Stimulated activated CD4-positive, alpha-beta T cell treated with anti-CD3 and anti-CD28 coated beads, Interleukin-12 subunit alpha, Interleukin-12 subunit beta, amount 100 ng/mL, for 4 hours (primary cell): ENCODE measurements around the gene IFITM2.
"Not testable (repeated sequence)": the region's sequence is repeated elsewhere in the genome, so short reads cannot be mapped to it uniquely, and the experiment has no call there.

ENCODE experiments used
- DNase-seq: peaks from one replicate; pipeline ENCODE4 v3.0.0-alpha.2; 2020

Gene IFITM2

DNA sequence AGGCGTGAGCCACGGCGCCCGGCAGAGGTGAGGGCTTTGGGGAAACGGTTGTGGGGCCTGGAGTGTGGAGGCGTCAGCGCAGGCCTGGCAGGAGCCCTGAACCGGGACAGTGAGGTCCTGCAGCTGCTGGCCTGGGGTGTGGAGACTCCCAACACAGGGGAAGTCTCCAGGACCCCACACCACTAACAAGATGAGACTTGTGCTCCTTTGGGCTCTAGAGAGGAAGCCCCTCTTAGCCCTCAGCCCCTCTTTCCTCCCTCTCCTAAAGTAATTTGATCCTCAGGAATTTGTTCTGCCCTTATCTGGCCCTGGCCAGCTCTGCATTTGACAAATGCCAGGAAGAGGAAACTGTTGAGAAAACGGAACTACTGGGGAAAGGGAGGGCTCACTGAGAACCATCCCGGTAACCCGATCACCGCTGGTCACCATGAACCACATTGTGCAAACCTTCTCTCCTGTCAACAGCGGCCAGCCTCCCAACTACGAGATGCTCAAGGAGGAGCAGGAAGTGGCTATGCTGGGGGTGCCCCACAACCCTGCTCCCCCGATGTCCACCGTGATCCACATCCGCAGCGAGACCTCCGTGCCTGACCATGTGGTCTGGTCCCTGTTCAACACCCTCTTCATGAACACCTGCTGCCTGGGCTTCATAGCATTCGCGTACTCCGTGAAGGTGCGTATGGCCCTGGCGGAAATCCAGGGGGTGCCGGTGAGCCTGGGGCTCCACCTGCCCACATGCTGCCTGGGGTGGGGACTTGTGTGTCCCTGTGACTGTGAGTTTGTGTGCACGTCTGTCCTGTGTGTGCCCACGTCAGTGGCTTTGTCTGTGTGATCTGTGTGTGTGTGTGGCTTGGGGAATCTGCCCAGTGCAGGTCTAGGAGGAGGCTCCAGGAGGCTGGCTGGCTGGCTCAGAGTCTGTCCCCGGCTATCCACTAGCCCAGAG, at the start of gene IFITM2:
Gene IFITM2, plus strand, starts transcription at position 51 of the 943 bp plus-strand sequence. Its CDS starts 377 bp downstream, at position 428.
- not testable (repeated sequence) for DNase-seq

DNA sequence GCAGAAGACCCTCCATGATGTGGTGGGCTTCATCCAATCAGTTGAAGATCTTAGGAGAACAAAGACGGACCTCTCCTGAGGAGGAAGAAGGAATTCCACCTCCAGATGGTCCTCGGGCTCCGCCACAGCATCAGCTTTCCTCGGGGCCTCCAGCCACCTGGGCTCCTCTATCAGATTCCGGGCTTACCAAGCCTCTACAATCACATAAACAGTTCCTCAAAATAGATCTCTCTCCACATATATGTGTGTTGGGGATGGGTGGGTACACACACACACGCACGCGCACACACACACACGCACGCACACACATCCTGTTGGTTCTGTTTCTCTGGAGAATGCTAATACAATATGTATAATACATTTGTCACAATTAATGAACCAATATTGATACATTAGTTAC, 48.2 kb upstream of the IFITM2 start:
- DNase-seq, result no peak

DNA sequence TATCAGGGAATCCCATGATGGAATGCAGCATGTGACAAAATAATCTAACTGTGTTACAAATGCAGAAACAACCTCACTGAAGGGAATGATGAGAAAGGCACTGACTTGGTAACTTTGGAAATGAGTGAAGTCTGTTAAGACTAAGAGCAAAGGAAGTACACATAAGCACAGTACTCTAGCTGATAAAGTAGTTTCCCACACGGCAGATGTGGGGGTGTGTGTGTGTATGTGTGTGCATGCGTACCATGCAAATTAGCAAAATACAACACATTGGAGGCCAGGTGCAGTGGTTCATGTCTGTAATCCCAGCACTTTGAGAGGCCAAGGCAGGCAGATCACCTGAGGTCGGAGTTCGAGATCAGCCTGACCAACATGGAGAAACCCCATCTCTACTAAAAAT, 46.0 kb upstream of the IFITM2 start:
- no peak for DNase-seq

DNA sequence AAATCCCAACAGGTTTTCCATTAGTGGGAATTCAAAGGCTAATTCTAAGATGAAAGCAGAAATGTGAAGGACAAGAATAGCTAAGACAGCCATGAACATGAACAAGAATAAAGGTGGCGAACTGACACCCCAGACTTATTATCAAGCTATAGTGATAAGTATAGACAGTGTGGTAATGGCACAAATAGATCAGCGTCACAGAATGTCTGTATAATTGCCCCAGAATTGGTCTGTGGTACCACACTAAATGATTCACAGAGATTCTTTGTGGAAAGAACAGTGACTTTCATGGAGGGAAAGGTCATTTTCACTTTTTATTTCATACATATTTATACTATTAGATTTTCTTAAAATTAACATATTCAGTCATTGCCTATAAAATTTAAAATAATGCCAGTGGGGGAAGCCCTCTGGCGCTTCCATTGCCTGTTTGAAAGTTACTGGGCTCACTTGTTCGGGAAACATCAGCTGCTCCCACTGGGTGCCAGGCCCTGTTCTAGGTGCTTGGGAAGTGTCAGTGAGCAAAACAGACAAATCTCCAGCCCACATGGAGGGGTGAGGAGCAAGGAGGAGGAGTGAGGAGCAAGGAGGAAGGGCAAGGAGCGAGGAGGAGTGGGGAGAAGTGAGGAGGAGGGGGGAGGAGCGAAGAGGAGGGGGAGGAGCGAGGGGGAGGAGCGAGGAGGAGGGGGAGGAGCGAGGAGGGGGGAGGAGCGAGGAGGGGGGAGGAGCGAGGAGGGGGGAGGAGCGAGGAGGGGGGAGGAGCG, 40.8 kb upstream of the IFITM2 start:
- DNase-seq, result no peak

DNA sequence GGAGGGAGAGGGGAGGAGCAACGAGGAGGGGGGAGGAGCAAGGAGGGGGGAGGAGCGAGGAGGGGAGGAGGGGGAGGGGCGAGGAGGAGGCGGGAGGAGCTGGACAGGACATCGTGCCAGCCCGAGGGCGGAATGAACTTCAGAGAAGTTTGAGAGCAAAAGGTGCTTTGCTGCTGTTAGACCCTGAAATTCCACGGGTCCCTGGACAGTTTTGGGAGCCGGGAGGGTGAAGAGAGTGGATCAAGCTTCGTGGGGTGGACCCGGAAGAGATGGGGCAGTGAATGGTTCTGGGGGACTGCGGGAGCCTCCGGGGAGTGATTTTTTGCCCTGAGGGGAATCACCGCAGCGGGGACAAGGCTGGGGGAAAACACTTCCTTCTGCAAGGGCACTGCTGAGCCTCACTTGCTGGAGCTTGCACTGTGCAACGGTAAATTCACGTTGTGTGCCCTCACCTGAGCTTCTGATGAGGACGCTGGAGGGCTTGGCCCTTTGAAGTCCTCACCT, 40.1 kb upstream of the IFITM2 start:
- peak; percentile 50 for DNase-seq

DNA sequence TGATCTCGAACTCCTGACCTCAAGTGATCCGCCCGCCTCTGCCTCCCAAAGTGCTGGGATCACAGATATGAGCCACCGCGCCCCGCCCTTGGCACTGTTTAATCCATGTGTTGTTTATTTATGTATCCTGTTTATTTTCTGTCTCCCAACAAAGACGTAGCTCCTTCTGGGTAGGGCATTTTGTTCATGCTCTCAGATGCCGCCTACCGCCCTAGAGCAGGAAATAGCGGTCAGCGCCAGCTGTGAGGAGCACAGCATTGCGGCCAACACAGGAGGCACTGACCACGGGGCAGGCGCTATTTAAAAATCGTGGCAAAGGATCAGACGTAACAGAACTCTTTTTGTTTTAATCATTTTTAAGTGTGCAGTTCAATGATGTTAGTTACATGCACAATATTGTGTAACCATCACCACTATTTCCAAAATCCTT, 38.9 kb upstream of the IFITM2 start:
- DNase-seq, result not testable (repeated sequence)

DNA sequence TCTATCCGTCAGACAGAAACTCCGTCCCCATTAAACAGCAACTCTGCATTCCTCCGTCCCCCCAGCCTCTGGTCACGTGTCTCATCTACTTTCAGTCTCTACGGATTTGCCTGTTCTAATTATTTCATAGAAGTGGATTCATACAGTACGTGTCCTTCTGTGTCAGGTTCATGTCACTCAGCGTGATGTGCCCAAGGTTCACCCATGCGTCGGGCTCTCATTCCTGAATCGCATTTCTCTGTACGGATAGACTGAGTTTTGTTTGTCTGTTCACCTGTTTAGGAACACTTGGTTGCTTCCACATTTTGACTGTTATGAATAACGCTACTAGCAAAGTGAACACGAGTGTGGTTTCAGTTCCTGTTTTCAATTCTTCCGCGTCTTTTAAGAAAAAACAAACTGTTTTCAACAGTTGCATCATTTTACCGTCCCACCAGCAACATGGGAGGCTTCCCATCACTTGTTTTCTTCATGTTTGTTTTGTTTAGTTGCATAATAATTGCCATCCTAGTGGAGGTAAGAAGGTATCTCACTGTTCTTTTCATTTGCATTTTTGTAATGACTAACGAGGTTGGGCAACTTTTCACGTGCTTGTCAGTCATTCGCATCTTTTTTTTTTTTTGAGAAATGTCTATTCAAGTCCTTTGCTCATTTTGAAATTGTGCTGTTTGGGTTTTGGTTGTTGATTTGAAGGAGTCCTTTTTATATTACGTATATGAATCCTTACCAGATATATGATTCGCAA, 38.3 kb upstream of the IFITM2 start:
- no peak for DNase-seq

DNA sequence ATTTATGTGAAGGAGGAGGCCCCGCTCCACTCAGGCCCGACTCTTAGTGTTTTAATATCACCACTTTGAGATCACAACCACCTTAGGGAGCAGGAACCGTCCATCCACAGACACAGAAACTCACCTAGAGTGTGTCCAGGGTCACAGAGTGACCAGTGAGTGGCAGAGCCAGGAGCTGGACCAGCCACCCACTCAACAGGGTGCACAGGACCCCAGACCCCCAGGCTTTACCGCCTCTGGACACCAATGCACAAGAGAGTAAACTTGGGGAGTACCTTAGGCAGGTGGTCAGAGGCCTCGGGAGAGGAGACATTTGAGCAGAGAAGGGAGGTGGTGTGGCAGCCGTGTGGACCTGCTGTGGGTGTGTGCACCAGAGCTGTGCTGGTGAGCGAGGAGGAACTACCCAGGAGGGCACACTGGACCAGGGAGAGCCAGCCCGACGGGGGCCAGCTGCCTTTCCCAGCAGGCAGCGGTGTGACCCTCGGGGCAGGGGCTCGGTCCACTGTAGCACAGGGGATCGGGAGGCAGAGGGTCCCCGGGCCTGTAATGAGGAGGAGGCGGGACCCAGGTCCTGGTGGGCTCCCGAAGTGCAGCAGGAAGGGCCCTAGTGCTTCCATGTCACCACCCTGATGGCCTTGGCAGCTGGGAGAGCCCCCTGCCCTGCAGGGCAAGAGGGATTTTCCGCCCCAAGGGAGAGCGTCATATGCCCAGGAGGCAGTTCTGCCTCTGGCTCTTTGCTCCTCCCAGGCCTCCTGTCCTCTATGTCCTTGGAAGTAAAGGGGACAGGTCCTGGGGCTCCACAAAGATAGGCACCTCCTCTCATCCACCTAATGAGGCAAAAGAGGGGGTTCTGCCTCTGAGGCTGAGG, 36.9 kb upstream of the IFITM2 start:
- DNase-seq, result no peak

DNA sequence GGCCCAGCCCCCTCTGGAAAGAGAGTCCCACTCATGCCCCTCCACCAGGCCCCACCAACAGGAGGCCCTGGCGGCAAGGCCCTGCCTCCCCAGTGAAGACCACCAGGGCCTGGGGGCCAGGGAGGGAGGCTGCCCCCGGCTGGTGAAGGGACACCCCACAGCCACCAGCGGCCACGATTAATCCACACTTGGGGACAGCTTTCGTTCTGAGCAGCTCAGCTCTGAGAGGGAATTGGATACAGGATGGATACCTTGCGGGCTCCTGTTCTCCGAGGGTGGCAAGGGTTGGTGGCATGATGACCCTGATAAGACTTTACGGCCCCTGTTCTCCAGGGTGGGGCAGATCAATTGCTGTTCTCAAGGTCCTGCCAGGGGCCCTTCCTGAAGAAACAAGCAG, 36.3 kb upstream of the IFITM2 start:
- no peak for DNase-seq

DNA sequence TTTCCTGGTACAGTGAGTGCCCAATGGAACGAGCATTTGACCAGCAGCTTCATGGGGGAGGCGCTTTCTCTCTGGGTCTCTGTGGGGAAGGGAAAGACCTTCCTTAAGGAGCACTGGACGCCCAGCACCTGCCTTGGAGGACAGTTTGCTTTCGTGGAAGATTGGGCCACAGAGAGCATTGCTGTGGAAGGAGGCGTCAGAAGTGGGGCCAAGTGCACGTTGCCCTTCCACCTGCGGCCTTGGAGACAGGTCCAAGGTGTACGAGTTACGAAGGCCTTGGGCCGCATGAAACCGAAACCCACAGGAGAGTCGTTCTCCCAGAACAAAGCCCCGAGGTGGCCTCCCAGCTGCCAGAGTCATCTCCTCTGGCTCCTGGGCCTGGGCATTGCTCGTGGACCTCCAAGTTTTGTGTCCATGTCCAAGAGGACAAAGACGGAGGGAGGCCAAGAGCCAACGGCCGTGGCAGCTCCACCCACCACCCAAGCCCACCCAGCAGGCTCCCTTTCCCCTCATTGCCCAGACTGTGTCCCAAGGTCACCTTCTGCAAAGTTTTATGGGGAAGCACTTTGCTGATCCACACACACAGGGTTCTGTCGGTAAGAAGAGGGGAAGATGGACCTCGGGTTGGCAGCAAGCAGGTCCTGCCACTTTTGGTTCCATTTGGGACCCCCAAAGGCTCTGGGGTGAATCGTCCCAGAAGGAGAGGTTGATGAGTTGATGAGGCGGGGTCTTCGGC, 35.3 kb upstream of the IFITM2 start:
- no peak for DNase-seq

DNA sequence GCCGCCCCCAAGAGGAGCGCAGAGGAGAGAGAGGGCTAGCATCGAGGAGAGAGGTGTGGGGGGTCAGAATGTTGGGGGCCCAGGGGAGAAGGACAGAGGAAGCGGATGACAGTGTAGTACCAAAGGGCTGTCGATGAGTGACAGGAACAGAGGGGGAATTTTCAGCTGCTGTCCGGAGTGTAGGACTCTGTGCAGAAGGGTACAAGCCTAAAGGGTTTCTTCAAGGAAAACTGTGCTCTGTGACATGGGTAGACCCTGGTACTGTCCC, 34.8 kb upstream of the IFITM2 start:
- DNase-seq, result no peak

DNA sequence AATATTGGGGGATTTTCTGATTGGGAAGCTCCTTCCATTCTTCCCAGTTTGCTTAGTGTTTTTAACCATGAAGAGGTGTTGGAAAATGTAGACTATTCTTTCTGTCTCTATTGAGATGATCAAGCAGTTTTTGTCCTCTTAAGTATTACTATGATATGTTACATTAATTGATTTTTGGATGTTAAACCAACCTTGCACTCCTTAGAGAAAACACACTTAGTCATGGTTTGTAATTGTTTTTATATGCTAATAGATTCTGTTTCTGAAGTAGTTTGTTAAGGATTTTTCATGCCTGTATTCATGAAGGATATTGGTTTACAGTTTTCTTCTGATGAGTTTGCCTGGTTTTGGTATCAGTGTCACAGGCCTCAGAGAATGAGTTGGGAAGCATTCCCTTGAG, 31.4 kb upstream of the IFITM2 start:
- no peak for DNase-seq

DNA sequence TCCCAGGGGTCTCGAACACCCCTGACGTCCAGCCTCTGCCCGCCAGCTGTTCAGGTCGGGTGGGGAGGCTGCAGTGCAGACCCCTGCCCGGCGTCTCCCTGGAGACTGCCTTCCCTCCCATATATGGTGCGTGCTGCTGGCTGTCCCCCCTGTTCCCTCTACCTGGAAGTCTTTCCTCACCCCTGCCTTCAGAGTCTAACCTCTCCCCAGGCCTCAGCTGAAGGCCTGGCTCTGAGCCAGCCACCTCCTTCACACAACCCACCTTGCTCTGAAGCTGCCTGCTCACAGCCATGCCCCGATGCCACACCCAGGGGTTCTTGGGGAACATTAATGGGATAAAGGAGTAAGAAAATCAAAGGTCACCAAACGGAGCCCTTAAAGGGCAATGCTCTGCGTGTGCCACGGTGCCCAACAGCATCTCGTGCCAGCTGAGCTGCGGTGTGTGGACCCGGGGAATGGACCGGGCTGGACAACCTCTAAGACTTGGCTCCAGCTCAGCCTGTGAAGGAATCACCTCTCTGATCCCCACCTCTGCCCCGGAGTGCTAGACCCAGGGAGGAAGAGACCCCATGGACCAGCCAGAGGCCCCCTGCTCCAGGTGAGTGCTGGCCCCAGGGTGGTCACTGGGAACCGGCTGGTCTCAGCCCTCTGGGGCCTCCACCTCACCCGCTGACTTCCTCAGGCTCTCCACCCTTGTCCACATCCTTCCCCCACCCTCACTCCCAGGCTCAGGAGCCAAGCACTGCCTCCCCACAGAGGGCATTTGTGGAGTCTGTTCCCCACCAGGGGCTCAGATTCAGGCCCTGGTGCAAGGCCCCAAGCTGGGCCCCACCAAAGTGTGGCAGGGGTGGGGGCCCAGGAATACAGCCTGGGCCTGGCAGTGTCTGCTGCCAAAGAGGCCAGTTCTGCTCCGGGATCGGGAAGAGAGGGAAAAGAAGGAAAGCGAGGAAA, 29.3 kb upstream of the IFITM2 start, which contains the start of gene NLRP6:
Gene NLRP6, plus strand, starts transcription at position 407 of the 951 bp plus-strand sequence. Its CDS starts 163 bp downstream, at position 570.
- no peak for DNase-seq

DNA sequence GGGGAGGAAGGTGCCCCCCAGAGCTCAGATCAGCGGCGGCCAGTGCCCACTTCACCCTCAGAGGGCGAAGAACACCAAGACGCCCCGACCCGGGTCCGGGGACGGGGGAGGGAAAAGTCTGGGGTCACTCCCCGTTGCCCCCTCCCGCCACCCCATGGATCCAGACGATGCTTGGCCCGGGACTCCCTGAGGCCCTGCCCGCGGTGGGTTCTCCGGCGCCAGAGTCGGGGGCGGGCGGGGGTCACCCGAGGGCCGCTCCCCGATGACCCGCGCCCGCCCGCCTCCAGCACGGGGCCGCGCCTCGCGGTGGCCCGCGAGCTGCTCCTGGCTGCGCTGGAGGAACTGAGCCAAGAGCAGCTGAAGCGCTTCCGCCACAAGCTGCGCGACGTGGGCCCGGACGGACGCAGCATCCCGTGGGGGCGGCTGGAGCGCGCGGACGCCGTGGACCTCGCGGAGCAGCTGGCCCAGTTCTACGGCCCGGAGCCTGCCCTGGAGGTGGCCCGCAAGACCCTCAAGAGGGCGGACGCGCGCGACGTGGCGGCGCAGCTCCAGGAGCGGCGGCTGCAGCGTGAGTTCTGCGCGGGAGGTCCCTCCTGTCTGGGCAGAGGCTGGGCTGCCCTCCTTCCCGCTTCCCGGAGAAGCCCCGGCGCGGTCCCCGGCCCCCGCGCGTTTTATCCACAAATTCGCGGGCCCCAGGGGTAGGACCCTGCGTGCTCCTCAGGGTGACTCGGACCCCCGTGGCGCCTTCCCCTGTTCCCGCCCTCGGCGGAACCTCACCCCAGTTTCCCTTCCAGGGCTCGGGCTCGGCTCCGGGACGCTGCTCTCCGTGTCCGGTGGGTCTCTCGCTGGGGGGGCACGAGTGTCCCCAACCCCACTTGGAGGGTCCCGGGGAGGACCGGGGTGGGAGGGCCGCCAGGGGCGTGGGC, 28.3 kb upstream of the IFITM2 start:
- DNase-seq, result no peak

DNA sequence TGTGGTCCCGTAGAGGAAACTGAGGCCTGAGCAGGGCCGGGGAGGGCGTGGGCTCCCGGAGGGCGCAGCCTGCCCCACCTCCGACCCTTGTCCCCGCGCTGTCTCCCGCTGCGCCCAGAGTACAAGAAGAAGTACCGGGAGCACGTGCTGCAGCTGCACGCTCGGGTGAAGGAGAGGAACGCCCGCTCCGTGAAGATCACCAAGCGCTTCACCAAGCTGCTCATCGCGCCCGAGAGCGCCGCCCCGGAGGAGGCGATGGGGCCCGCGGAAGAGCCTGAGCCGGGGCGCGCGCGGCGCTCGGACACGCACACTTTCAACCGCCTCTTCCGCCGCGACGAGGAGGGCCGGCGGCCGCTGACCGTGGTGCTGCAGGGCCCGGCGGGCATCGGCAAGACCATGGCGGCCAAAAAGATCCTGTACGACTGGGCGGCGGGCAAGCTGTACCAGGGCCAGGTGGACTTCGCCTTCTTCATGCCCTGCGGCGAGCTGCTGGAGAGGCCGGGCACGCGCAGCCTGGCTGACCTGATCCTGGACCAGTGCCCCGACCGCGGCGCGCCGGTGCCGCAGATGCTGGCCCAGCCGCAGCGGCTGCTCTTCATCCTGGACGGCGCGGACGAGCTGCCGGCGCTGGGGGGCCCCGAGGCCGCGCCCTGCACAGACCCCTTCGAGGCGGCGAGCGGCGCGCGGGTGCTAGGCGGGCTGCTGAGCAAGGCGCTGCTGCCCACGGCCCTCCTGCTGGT, 27.5 kb upstream of the IFITM2 start:
- peak; percentile 48 for DNase-seq

DNA sequence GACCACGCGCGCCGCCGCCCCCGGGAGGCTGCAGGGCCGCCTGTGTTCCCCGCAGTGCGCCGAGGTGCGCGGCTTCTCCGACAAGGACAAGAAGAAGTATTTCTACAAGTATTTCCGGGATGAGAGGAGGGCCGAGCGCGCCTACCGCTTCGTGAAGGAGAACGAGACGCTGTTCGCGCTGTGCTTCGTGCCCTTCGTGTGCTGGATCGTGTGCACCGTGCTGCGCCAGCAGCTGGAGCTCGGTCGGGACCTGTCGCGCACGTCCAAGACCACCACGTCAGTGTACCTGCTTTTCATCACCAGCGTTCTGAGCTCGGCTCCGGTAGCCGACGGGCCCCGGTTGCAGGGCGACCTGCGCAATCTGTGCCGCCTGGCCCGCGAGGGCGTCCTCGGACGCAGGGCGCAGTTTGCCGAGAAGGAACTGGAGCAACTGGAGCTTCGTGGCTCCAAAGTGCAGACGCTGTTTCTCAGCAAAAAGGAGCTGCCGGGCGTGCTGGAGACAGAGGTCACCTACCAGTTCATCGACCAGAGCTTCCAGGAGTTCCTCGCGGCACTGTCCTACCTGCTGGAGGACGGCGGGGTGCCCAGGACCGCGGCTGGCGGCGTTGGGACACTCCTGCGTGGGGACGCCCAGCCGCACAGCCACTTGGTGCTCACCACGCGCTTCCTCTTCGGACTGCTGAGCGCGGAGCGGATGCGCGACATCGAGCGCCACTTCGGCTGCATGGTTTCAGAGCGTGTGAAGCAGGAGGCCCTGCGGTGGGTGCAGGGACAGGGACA, 26.7 kb upstream of the IFITM2 start:
- peak; percentile 39 for DNase-seq

DNA sequence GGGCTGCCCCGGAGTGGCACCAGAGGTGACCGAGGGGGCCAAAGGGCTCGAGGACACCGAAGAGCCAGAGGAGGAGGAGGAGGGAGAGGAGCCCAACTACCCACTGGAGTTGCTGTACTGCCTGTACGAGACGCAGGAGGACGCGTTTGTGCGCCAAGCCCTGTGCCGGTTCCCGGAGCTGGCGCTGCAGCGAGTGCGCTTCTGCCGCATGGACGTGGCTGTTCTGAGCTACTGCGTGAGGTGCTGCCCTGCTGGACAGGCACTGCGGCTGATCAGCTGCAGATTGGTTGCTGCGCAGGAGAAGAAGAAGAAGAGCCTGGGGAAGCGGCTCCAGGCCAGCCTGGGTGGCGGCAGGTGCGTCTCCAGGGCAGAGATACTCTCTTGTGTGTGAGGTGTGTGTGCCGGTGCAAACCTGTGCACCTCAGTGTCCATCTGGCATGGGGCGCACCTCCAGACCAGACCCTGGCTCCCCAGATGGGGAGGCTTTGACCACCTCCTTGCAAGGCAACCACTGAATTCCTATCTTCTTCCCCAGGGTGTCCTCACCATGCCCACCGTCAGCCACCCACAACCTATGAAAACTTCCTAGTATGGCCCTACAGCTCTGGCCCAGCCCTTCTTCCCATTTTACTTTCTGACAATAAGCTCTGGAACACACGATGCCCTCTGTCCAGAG, 26.0 kb upstream of the IFITM2 start:
- DNase-seq, result no peak
